ENCODE results near the gene ZNF813. TPM values are rescaled to one million over a fixed set of nuclear protein-coding genes. Genes with fewer than 3 reads are reported as not detected.

Gene ZNF813
- total RNA-seq, 1 donor from 2014 or later, result 3.1 TPM

DNA sequence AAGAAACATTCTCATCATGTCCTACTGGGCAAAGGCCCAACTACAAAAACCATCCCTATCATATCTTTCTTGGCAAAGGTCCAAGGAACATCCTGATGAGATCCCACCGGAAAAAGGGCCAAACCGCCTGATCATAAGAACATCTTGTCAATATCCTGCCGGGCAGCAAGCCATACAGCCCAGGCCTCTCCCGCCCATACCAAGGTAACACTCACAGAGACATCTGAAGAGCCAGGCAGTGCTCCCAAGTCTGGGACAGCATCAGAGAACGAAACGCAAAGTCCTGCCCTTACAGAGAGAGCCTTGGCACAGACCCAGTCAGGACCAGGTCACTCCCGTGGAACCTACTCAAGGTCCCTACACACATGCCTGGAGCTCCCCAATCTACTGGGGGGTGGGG is 51.9 kb downstream of the ZNF813 start:
- Histone ChIP-seq H3K9ac (ENCODE audit: low read depth in 1 of 3, low read length in 3 of 3) (no peak overlapping the region), H3K4me3 (ENCODE audit: low read length in 3 of 3) (no peak overlapping the region), H3K36me3 (ENCODE audit: control insufficient read depth in 3 of 3, insufficient read depth in 3 of 3, low read length in 3 of 3) (no peaks in the 10 kb centered on the region), H3K9me3 (ENCODE audit: control insufficient read depth in 3 of 3, low read length in 3 of 3) (peaks cover 2 to 12% (median 4%) of the 10 kb centered on the region in 3 donors), H3K27me3 (ENCODE audit: control insufficient read depth in 3 of 3, insufficient read depth in 3 of 3, low read length in 3 of 3) (no peaks in the 10 kb centered on the region), H3K27ac (ENCODE audit: low read depth, low read length) (peak overlapping the region; percentile 90), H3K4me1 (ENCODE audit: control insufficient read depth in 3 of 3, insufficient read depth in 3 of 3, low read length in 3 of 3) (peaks cover 8 to 17% (median 13%) of the 10 kb centered on the region in 3 donors)

DNA sequence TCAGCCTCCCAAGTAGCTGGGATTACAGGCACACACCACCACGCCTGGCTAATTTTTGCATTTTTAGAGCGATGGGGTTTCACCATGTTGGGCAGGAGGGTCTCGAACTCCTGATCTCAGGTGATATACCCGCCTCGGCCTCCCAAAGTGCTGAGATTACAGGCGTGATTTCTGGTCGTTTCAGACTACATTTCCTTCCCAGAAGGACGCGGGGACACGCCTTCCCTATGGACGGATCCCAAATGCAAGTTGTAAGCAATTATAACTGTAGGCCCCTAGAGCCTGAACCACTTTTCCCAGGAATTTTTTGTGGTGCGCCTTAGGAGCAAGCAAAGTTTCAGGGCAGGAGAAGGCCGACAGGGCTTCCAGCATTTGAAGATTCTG is 52.6 kb downstream of the ZNF813 start:
- peak overlapping the region; percentile 73 to 82 (median 74) for H3K4me3 ChIP-seq (ENCODE audit: low read length in 3 of 3)
- peak overlapping the region; percentile 90 for H3K27ac ChIP-seq (ENCODE audit: low read depth, low read length)
- no peaks in the 10 kb centered on the region for H3K27me3 ChIP-seq (ENCODE audit: control insufficient read depth in 3 of 3, insufficient read depth in 3 of 3, low read length in 3 of 3)
- peaks cover 8 to 17% (median 13%) of the 10 kb centered on the region in 3 donors for H3K4me1 ChIP-seq (ENCODE audit: control insufficient read depth in 3 of 3, insufficient read depth in 3 of 3, low read length in 3 of 3)
- peaks cover 2 to 12% (median 4%) of the 10 kb centered on the region in 3 donors for H3K9me3 ChIP-seq (ENCODE audit: control insufficient read depth in 3 of 3, low read length in 3 of 3)
- H3K36me3 ChIP-seq (ENCODE audit: control insufficient read depth in 3 of 3, insufficient read depth in 3 of 3, low read length in 3 of 3), result no peaks in the 10 kb centered on the region
- peak overlapping the region; percentile 45 to 76 (median 68) for H3K9ac ChIP-seq (ENCODE audit: low read depth in 1 of 3, low read length in 3 of 3)

DNA sequence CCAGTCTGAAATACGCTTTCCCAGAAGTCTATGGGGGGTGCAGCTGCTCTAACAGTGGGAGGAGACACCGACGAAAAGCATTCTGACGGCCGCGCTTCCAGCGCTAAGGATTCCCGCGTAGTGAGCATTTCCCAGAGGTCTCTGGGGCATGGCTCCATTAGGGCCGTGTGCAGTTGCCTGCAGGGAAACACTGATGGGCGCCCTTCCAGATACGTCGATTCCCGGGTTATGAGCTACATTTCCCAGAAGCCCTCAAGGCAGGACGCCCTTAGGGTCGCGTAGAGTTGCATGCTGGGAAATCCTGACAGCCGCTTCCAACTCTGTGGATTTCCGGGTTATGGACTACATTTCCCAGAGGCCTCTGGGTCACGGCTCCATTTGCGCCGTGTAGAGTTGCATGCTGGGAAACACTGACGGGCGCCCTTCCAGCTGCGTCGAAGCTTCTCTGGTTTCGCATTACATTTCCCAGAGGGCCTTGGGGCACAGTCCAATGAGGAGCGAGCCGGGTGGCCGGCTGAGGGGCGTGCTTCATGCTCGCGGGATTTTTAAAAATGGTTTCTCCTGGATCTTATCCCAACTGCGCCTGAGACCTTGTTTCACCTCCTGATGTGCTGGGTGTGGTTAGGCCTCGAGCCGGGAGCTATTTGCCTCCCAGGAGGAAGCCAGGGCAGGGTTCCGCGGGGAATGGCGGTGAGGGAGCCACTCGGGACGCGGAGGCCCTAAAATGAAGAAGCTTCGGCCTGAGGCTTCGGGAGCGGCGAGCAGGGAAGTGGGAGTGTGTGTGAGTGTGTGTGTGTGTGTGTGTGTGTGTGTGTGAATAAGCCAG is 53.2 kb downstream of the ZNF813 start:
- peak overlapping the region; percentile 90 for H3K27ac ChIP-seq (ENCODE audit: low read depth, low read length)
- H3K27me3 ChIP-seq (ENCODE audit: control insufficient read depth in 3 of 3, insufficient read depth in 3 of 3, low read length in 3 of 3), result no peaks in the 10 kb centered on the region
- peaks cover 2 to 12% (median 6%) of the 10 kb centered on the region in 3 donors for H3K9me3 ChIP-seq (ENCODE audit: control insufficient read depth in 3 of 3, low read length in 3 of 3)
- peaks cover 8 to 17% (median 13%) of the 10 kb centered on the region in 3 donors for H3K4me1 ChIP-seq (ENCODE audit: control insufficient read depth in 3 of 3, insufficient read depth in 3 of 3, low read length in 3 of 3)
- no peaks in the 10 kb centered on the region for H3K36me3 ChIP-seq (ENCODE audit: control insufficient read depth in 3 of 3, insufficient read depth in 3 of 3, low read length in 3 of 3)
- peak overlapping the region; percentile 81 to 82 (median 81) for H3K4me3 ChIP-seq (ENCODE audit: low read length in 3 of 3)
- H3K9ac ChIP-seq (ENCODE audit: low read depth in 1 of 3, low read length in 3 of 3), result peak overlapping the region; percentile 53 to 76 (median 68)

DNA sequence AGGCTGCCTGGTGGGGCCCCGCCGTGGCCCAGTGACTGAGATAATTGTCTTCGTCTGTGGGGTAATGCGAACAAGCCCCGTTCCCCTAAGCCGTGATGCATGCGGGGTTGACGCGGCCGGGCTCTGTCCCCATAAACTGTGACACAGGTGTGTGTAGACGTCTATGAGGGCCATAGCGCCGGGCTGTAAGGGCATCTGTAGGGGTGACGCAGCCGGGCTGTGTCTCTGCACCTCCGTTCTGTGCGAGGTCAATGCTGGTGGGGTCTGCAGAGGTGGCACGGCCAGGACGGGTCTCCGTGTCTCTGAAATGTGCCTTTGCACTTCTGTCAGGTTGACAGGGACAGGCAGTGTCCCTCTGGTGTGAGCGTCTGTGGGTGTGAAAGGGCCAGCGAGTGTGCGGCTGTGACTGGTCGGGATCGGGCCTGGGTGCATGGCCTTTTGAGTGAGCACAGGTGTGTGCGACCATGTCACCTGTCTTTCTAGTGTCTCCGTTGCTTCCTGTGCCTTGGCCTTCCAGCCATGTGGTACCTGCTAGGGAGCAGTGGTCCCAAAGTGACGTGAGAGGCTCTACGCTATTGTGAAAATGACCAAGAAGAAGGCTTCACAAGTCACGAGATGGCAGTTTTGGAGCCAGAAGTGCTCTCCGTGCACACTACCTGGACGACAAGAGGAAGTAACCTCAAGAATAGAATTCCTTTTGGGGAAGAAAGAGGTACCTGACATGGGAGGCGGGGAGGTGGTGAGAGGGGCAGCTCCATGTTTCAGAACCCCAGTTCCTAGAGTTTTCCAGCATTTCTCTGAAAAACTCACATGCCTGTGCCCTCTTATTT is 54.1 kb downstream of the ZNF813 start:
- Histone ChIP-seq H3K36me3 (ENCODE audit: control insufficient read depth in 3 of 3, insufficient read depth in 3 of 3, low read length in 3 of 3) (no peaks in the 10 kb centered on the region), H3K4me3 (ENCODE audit: low read length in 3 of 3) (peak overlapping the region; percentile 81 to 82 (median 81)), H3K4me1 (ENCODE audit: control insufficient read depth in 3 of 3, insufficient read depth in 3 of 3, low read length in 3 of 3) (peaks cover 8 to 17% (median 13%) of the 10 kb centered on the region in 3 donors), H3K9ac (ENCODE audit: low read depth in 1 of 3, low read length in 3 of 3) (peak overlapping the region; percentile 50 to 57 (median 53)), H3K9me3 (ENCODE audit: control insufficient read depth in 3 of 3, low read length in 3 of 3) (peaks cover 4 to 12% (median 8%) of the 10 kb centered on the region in 3 donors), H3K27ac (ENCODE audit: low read depth, low read length) (no peak overlapping the region), H3K27me3 (ENCODE audit: control insufficient read depth in 3 of 3, insufficient read depth in 3 of 3, low read length in 3 of 3) (no peaks in the 10 kb centered on the region)

DNA sequence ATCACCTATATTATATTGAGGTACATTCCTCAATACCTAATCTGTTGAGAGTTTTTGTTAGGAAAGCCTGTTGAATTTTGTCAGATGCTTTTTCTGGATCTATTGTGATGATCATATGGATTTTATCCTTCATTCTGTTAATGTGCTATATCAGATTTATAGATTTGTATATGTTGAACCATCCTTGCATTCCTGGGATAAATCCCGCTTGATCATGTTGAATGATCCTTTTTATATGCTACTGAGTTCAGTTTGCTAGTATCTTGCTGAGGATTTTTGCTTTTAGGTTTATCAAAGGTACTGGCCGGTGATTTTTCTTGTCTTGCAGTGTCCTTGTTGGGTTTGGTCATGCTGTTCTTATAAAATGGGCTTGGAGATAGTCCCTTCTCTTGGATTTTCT is 58.4 kb downstream of the ZNF813 start:
- Histone ChIP-seq H3K4me1 (ENCODE audit: control insufficient read depth in 3 of 3, insufficient read depth in 3 of 3, low read length in 3 of 3) (peaks cover 8 to 9% (median 8%) of the 10 kb centered on the region in 3 donors), H3K4me3 (ENCODE audit: low read length in 3 of 3) (no peak overlapping the region), H3K9me3 (ENCODE audit: control insufficient read depth in 3 of 3, low read length in 3 of 3) (peaks cover 2 to 8% (median 5%) of the 10 kb centered on the region in 3 donors), H3K9ac (ENCODE audit: low read depth in 1 of 3, low read length in 3 of 3) (no peak overlapping the region), H3K27ac (ENCODE audit: low read depth, low read length) (no peak overlapping the region), H3K36me3 (ENCODE audit: control insufficient read depth in 3 of 3, insufficient read depth in 3 of 3, low read length in 3 of 3) (no peaks in the 10 kb centered on the region), H3K27me3 (ENCODE audit: control insufficient read depth in 3 of 3, insufficient read depth in 3 of 3, low read length in 3 of 3) (no peaks in the 10 kb centered on the region)

DNA sequence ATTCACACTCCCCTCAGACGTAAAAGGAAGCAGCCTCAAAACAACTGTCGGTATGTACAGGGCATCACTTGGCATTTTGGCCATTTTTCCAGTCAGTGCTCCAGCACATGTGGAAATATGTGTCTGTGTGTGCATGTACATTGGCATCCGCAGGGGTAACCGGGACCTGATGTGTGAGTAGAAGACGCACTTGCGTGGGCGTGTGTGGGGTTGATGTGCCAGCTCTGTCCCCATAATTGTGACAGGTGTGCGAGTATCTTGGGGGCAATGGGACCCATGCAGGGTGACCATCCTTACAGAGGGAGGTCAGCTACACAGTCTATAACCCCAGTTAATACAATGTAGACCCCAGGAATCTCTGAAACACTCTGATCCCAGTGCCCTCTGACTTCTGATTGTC is 63.1 kb downstream of the ZNF813 start:
- Histone ChIP-seq H3K27me3 (ENCODE audit: control insufficient read depth in 3 of 3, insufficient read depth in 3 of 3, low read length in 3 of 3) (no peaks in the 10 kb centered on the region), H3K27ac (ENCODE audit: low read depth, low read length) (no peak overlapping the region), H3K9me3 (ENCODE audit: control insufficient read depth in 3 of 3, low read length in 3 of 3) (peaks cover 0 to 3% (median 2%) of the 10 kb centered on the region in 3 donors), H3K4me1 (ENCODE audit: control insufficient read depth in 3 of 3, insufficient read depth in 3 of 3, low read length in 3 of 3) (no peaks in the 10 kb centered on the region), H3K9ac (ENCODE audit: low read depth in 1 of 3, low read length in 3 of 3) (no peak overlapping the region), H3K4me3 (ENCODE audit: low read length in 3 of 3) (no peak overlapping the region), H3K36me3 (ENCODE audit: control insufficient read depth in 3 of 3, insufficient read depth in 3 of 3, low read length in 3 of 3) (no peaks in the 10 kb centered on the region)

DNA sequence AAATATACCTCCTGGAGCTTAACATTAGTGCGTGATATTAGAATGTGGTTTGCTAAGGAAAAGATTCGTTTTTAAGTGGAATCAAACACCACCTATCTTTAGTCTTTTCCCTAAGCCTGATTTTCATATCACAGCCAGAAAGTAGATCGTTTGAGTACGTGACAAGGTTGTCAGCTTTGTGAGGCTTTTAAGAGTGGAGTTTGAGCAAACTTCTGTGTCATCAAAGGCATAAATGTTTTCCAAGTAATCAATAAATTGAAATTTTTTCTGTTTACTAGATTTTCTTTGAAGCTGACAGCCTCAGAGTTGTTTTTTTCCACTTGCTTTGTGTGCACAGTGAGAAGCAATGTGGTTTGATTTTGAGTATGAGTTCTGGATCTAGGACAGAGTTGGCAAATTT is 63.9 kb downstream of the ZNF813 start:
- no peak overlapping the region for H3K27ac ChIP-seq (ENCODE audit: low read depth, low read length)
- H3K36me3 ChIP-seq (ENCODE audit: control insufficient read depth in 3 of 3, insufficient read depth in 3 of 3, low read length in 3 of 3), result no peaks in the 10 kb centered on the region
- H3K9ac ChIP-seq (ENCODE audit: low read depth in 1 of 3, low read length in 3 of 3), result no peak overlapping the region
- no peaks in the 10 kb centered on the region for H3K27me3 ChIP-seq (ENCODE audit: control insufficient read depth in 3 of 3, insufficient read depth in 3 of 3, low read length in 3 of 3)
- no peak overlapping the region for H3K4me3 ChIP-seq (ENCODE audit: low read length in 3 of 3)
- no peaks in the 10 kb centered on the region for H3K9me3 ChIP-seq (ENCODE audit: control insufficient read depth in 3 of 3, low read length in 3 of 3)
- no peaks in the 10 kb centered on the region for H3K4me1 ChIP-seq (ENCODE audit: control insufficient read depth in 3 of 3, insufficient read depth in 3 of 3, low read length in 3 of 3)

DNA sequence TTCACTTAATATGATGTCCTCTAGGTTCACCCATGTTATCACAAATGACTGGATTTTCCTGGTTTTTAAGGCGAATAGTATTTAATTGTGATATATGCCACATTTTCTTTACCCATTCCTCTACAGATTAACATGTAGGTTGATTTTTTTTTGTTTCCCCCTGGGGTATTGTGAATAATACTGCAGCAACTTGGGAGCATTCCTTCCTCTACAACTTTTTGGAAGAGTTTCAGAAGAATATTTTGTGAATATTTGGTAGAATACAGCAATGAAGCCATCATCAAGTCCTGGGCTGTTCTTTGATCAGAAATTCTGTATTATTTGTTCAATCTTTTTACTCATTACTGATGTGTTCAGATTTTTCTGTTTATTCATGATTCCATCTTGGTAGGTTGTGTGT is 64.8 kb downstream of the ZNF813 start:
- no peak overlapping the region for H3K4me3 ChIP-seq (ENCODE audit: low read length in 3 of 3)
- no peaks in the 10 kb centered on the region for H3K9me3 ChIP-seq (ENCODE audit: control insufficient read depth in 3 of 3, low read length in 3 of 3)
- H3K36me3 ChIP-seq (ENCODE audit: control insufficient read depth in 3 of 3, insufficient read depth in 3 of 3, low read length in 3 of 3), result no peaks in the 10 kb centered on the region
- H3K4me1 ChIP-seq (ENCODE audit: control insufficient read depth in 3 of 3, insufficient read depth in 3 of 3, low read length in 3 of 3), result peaks cover 0 to 4% (median 2%) of the 10 kb centered on the region in 3 donors
- no peak overlapping the region for H3K27ac ChIP-seq (ENCODE audit: low read depth, low read length)
- H3K9ac ChIP-seq (ENCODE audit: low read depth in 1 of 3, low read length in 3 of 3), result no peak overlapping the region
- no peaks in the 10 kb centered on the region for H3K27me3 ChIP-seq (ENCODE audit: control insufficient read depth in 3 of 3, insufficient read depth in 3 of 3, low read length in 3 of 3)

DNA sequence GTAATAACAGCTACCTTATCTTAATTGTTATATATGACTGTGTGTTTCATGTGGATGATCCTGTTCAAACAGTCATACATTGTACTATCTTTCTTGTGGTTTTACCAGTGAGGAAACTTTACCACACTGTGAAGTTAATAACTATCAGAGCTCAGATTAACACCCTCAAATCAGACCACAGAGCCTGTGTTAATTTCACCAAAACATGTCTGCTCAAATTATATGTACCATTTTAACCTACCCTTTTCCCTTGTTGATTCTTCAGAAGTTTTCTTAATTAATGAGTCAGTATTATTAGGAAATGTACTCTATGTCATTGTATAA is 68.7 kb downstream of the ZNF813 start:
- Histone ChIP-seq H3K9ac (ENCODE audit: low read depth in 1 of 3, low read length in 3 of 3) (no peak overlapping the region), H3K36me3 (ENCODE audit: control insufficient read depth in 3 of 3, insufficient read depth in 3 of 3, low read length in 3 of 3) (peaks cover 4 to 10% (median 6%) of the 10 kb centered on the region in 3 donors), H3K4me3 (ENCODE audit: low read length in 3 of 3) (no peak overlapping the region), H3K4me1 (ENCODE audit: control insufficient read depth in 3 of 3, insufficient read depth in 3 of 3, low read length in 3 of 3) (peaks cover 4 to 15% (median 5%) of the 10 kb centered on the region in 3 donors), H3K27me3 (ENCODE audit: control insufficient read depth in 3 of 3, insufficient read depth in 3 of 3, low read length in 3 of 3) (no peaks in the 10 kb centered on the region), H3K27ac (ENCODE audit: low read depth, low read length) (no peak overlapping the region), H3K9me3 (ENCODE audit: control insufficient read depth in 3 of 3, low read length in 3 of 3) (no peaks in the 10 kb centered on the region)

DNA sequence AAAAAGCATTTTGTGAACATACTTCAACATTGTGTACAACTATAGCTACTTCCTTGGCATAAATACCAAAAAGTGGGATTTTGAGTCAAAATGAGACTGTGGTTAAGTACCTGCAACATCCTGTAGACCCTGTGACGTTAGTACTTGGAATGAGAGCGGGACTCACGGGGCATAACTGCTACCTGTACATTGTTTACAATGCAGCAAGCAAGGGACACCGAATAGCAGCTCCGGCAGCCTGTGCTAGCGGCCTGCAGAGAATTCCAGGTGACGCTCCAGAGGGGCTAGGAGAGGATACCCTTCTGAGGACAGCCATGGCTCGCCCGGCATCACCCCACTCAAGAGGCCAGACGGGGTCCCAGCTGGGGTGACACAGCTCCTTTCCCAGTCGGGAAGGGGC is 69.6 kb downstream of the ZNF813 start:
- H3K4me3 ChIP-seq (ENCODE audit: low read length in 3 of 3), result peak overlapping the region; percentile 92 to 99 (median 94)
- H3K9me3 ChIP-seq (ENCODE audit: control insufficient read depth in 3 of 3, low read length in 3 of 3), result no peaks in the 10 kb centered on the region
- no peak overlapping the region for H3K27ac ChIP-seq (ENCODE audit: low read depth, low read length)
- H3K4me1 ChIP-seq (ENCODE audit: control insufficient read depth in 3 of 3, insufficient read depth in 3 of 3, low read length in 3 of 3), result peaks cover 4 to 15% (median 5%) of the 10 kb centered on the region in 3 donors
- peak overlapping the region; percentile 83 to 93 (median 86) for H3K9ac ChIP-seq (ENCODE audit: low read depth in 1 of 3, low read length in 3 of 3)
- peaks cover 4 to 10% (median 6%) of the 10 kb centered on the region in 3 donors for H3K36me3 ChIP-seq (ENCODE audit: control insufficient read depth in 3 of 3, insufficient read depth in 3 of 3, low read length in 3 of 3)
- no peaks in the 10 kb centered on the region for H3K27me3 ChIP-seq (ENCODE audit: control insufficient read depth in 3 of 3, insufficient read depth in 3 of 3, low read length in 3 of 3)

All from skeletal muscle tissue (tissue), 4 donors.